ENCODE results near the gene KCTD16.

The KCTD16 gene

DNA sequence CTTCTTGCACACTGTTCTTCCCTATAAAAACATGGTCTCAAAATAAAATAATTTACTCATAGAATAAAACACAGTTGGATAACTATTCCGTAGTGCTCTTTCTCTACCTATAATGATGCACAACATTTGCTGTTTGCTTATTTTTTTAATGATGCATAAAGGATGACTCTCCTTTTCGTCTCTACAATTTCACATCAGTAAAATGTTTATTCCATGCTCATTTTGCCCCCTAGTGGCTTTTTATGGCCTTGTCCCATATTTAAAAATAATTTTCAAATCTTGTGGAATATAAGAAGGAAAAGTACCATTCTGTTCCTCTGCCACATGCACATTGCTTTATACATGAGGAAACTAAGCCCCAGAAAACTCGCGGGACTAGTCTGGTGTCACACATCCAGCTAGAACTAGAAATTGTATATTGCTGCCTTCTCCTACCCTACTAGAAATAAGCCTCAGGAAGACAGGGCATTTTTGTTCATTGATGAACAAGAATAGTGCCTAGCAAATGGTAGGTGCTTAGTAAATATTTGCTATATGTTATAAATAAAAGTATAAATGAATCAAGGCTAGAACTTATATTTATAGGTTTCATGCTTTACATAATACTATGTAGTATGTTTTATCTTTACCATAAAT lies 12.7 kb downstream of the KCTD16 start:
- no peak overlapping the region for H3K9ac ChIP-seq (ENCODE audit: low read depth, low read length)
- no peaks in the 10 kb centered on the region for H4K20me1 ChIP-seq (ENCODE audit: insufficient read depth, low read length)
- H2AFZ ChIP-seq (ENCODE audit: low read depth, low read length) = no peak overlapping the region
- TF ChIP-seq, protein P1, sequence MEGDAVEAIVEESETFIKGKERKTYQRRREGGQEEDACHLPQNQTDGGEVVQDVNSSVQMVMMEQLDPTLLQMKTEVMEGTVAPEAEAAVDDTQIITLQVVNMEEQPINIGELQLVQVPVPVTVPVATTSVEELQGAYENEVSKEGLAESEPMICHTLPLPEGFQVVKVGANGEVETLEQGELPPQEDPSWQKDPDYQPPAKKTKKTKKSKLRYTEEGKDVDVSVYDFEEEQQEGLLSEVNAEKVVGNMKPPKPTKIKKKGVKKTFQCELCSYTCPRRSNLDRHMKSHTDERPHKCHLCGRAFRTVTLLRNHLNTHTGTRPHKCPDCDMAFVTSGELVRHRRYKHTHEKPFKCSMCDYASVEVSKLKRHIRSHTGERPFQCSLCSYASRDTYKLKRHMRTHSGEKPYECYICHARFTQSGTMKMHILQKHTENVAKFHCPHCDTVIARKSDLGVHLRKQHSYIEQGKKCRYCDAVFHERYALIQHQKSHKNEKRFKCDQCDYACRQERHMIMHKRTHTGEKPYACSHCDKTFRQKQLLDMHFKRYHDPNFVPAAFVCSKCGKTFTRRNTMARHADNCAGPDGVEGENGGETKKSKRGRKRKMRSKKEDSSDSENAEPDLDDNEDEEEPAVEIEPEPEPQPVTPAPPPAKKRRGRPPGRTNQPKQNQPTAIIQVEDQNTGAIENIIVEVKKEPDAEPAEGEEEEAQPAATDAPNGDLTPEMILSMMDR (IDR thresholded peaks at IDR 0.05; ENCODE audit: borderline replicate concordance, extremely low read depth, low read length, poor library complexity, severe bottlenecking) = peak; percentile 77
- no peak for TF ChIP-seq EZH2 (IDR thresholded peaks at IDR 0.05; ENCODE audit: borderline replicate concordance, low read depth, low read length, severe bottlenecking)
- H3K27ac ChIP-seq (ENCODE audit: low read length) = no peak overlapping the region
- peaks cover 18% of the 10 kb centered on the region for H3K4me1 ChIP-seq (ENCODE audit: insufficient read depth, low read length)
- H3K79me2 ChIP-seq (ENCODE audit: insufficient read depth, low read length) = no peaks in the 10 kb centered on the region
- H3K9me3 ChIP-seq (ENCODE audit: insufficient read depth, low read length, severe bottlenecking) = no peaks in the 10 kb centered on the region
- DNase-seq (no peak), ATAC-seq (ENCODE audit: insufficient read depth, low read depth) (no peak)
- H3K27me3 ChIP-seq (ENCODE audit: insufficient read depth, low read length, poor library complexity) = no peaks in the 10 kb centered on the region
- no peaks in the 10 kb centered on the region for H3K36me3 ChIP-seq (ENCODE audit: insufficient read depth, low read length)
- no peak overlapping the region for H3K4me2 ChIP-seq (ENCODE audit: insufficient read depth, low read length)
- H3K4me3 ChIP-seq (ENCODE audit: low read depth in 1 of 2, low read length in 2 of 2) = no peak overlapping the region

- Histone ChIP-seq H3K9me3 (ENCODE audit: insufficient read depth, low read length, severe bottlenecking) (no peaks in the 10 kb centered on the region), H2AFZ (ENCODE audit: low read depth, low read length) (no peak overlapping the region), H3K79me2 (ENCODE audit: insufficient read depth, low read length) (no peaks in the 10 kb centered on the region), H3K27me3 (ENCODE audit: insufficient read depth, low read length, poor library complexity) (no peaks in the 10 kb centered on the region), H4K20me1 (ENCODE audit: insufficient read depth, low read length) (no peaks in the 10 kb centered on the region), H3K4me1 (ENCODE audit: insufficient read depth, low read length) (peaks cover 60% of the 10 kb centered on the region), H3K4me2 (ENCODE audit: insufficient read depth, low read length) (peak overlapping the region; percentile 37), H3K9ac (ENCODE audit: low read depth, low read length) (peak overlapping the region; percentile 23), H3K4me3 (ENCODE audit: low read depth in 1 of 2, low read length in 2 of 2) (peak overlapping the region in 1 of 2 experiments; percentile 5; a peak in 1 of 4 replicates), H3K27ac (ENCODE audit: low read length) (peak overlapping the region; percentile 80), H3K36me3 (ENCODE audit: insufficient read depth, low read length) (no peaks in the 10 kb centered on the region)
- TF ChIP-seq, protein P1 (IDR thresholded peaks at IDR 0.05; ENCODE audit: borderline replicate concordance, extremely low read depth, low read length, poor library complexity, severe bottlenecking) = no peak
- TF ChIP-seq EZH2 (IDR thresholded peaks at IDR 0.05; ENCODE audit: borderline replicate concordance, low read depth, low read length, severe bottlenecking) = no peak
- peak; percentile 86 for ATAC-seq (ENCODE audit: insufficient read depth, low read depth)
- peak; percentile 87 for DNase-seq
Observed at GRCh38 chr5:144187699-144188294, 17.1 kb downstream of the KCTD16 start.

DNA sequence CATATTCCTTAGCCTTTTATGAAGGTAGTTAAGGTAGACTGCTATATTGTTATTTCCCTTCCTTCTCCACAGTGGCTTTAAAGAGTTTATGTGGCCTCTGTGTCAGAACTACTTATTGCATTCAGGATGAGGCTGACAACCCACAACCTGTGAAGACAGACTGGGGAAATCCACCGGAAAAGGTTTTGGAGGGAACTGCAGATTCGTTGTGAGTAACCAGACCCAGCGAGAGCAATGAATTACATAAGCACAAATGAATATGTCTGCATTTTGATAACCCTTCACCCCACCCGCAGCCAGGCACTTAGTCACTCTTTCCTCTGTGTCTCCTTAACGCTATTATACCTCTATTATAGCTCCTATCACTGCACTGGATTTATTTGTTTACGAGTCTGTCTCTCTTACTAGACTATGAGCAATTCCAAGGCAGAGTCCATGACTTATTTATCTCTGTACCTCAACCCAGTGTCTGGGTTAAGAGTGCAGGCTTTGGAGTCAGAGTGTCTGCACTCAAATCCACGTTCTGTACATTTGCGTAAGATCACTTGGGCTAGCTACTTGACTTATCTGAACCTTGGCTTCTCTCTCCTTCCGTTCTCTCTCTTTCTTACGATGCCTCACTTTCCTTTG lies 19.2 kb downstream of the KCTD16 start:
- no peaks in the 10 kb centered on the region for H4K20me1 ChIP-seq (ENCODE audit: insufficient read depth, low read length)
- H3K4me1 ChIP-seq (ENCODE audit: insufficient read depth, low read length) = peaks cover 60% of the 10 kb centered on the region
- H3K4me3 ChIP-seq (ENCODE audit: low read depth in 1 of 2, low read length in 2 of 2) = 0 out of 4 replicates have a peak overlapping the region, but pooled peaks of 1 of the 2 experiments have one; percentile 12
- peaks cover 12% of the 10 kb centered on the region for H3K27me3 ChIP-seq (ENCODE audit: insufficient read depth, low read length, poor library complexity)
- peak overlapping the region; percentile 22 for H3K9ac ChIP-seq (ENCODE audit: low read depth, low read length)
- peak; percentile 69 for ATAC-seq (ENCODE audit: insufficient read depth, low read depth)
- H3K79me2 ChIP-seq (ENCODE audit: insufficient read depth, low read length) = no peaks in the 10 kb centered on the region
- peak; percentile 78 for DNase-seq
- no peaks in the 10 kb centered on the region for H3K36me3 ChIP-seq (ENCODE audit: insufficient read depth, low read length)
- no peak for TF ChIP-seq EZH2 (IDR thresholded peaks at IDR 0.05; ENCODE audit: borderline replicate concordance, low read depth, low read length, severe bottlenecking)
- TF ChIP-seq, protein P1 (IDR thresholded peaks at IDR 0.05; ENCODE audit: borderline replicate concordance, extremely low read depth, low read length, poor library complexity, severe bottlenecking) = no peak
- H3K4me2 ChIP-seq (ENCODE audit: insufficient read depth, low read length) = peak overlapping the region; percentile 56
- H3K9me3 ChIP-seq (ENCODE audit: insufficient read depth, low read length, severe bottlenecking) = no peaks in the 10 kb centered on the region
- H3K27ac ChIP-seq (ENCODE audit: low read length) = peak overlapping the region; percentile 82
- peak overlapping the region; percentile 63 for H2AFZ ChIP-seq (ENCODE audit: low read depth, low read length)
